Osteocyte (in vitro differentiated cells): ENCODE results near the gene SERPINA12. TPM values are rescaled to one million over a fixed set of nuclear protein-coding genes. Genes with fewer than 3 reads are reported as not detected.

Experiments
- DNase-seq: peaks from one replicate; pipeline ENCODE4 v3.0.0; 2021; ENCODE audit warnings: mixed read lengths; ENCODE audit not compliant: unreplicated experiment; ENCODE audit errors: extremely low spot score
- H3K27ac Mint-ChIP-seq: one replicate; pipeline ENCODE4 v1.8.0; 2021; ENCODE audit warnings: mild to moderate bottlenecking, mixed read lengths; ENCODE audit not compliant: unreplicated experiment
- H3K27me3 Mint-ChIP-seq: one replicate; pipeline ENCODE4 v1.8.0; 2021; ENCODE audit warnings: mixed read lengths; ENCODE audit not compliant: unreplicated experiment
- H3K36me3 Mint-ChIP-seq: one replicate; pipeline ENCODE4 v1.8.0; 2021; ENCODE audit warnings: mixed read lengths; ENCODE audit not compliant: unreplicated experiment
- H3K4me1 Mint-ChIP-seq: one replicate; pipeline ENCODE4 v1.8.0; 2021; ENCODE audit warnings: mixed read lengths; ENCODE audit not compliant: unreplicated experiment
- H3K4me3 Mint-ChIP-seq: one replicate; pipeline ENCODE4 v1.8.0; 2021; ENCODE audit warnings: mild to moderate bottlenecking, moderate library complexity, mixed read lengths; ENCODE audit not compliant: unreplicated experiment
- H3K9me3 Mint-ChIP-seq: one replicate; pipeline ENCODE4 v1.8.0; 2021; ENCODE audit warnings: mixed read lengths; ENCODE audit not compliant: unreplicated experiment
- CTCF ChIP-seq: fragments of 200-600 bp; sonication (generic); IDR thresholded peaks from 2 replicates; pipeline ENCODE4 v1.5.0; 2021; ENCODE audit warnings: antibody characterized with exemption, mild to moderate bottlenecking, moderate library complexity
- total RNA-seq: library from RNA; stranded (reverse); gene quantifications from 2 replicates; pipeline ENCODE4 v1.2.1, GENCODE V29; 2021

The SERPINA12 gene
- total RNA-seq, 1 donor from 2014 or later, result not detected

GRCh38 chr14:94480809-94481208 is 28.5 kb downstream of the SERPINA12 start:
- Mint-ChIP-seq H3K27me3 (no peaks in the 10 kb centered on the region), H3K36me3 (no peaks in the 10 kb centered on the region), H3K4me3 (no peak overlapping the region), H3K4me1 (peaks cover 24% of the 10 kb centered on the region), H3K9me3 (peaks cover 5% of the 10 kb centered on the region), H3K27ac (no peak overlapping the region)
- no peak for TF ChIP-seq CTCF
- no peak for DNase-seq

- TF ChIP-seq CTCF, result no peak
- Mint-ChIP-seq H3K4me3 (no peak overlapping the region), H3K27me3 (no peaks in the 10 kb centered on the region), H3K4me1 (peaks cover 14% of the 10 kb centered on the region), H3K36me3 (no peaks in the 10 kb centered on the region), H3K9me3 (peaks cover 5% of the 10 kb centered on the region), H3K27ac (no peak overlapping the region)
- DNase-seq, result no peak
Observed at GRCh38 chr14:94478420-94478819, 30.8 kb downstream of the SERPINA12 start.

GRCh38 chr14:94476023-94476422 is 33.2 kb downstream of the SERPINA12 start, which contains the start of gene SERPINA9:
SERPINA9 (minus strand) TSS chr14:94476197; CDS start chr14:94469840, 6,357 bp downstream.
- no peak for DNase-seq
- Mint-ChIP-seq H3K27me3 (peaks cover 3% of the 10 kb centered on the region), H3K36me3 (no peaks in the 10 kb centered on the region), H3K9me3 (peaks cover 5% of the 10 kb centered on the region), H3K4me3 (no peak within 1 kb of the TSS), H3K27ac (no peak within 1 kb of the TSS), H3K4me1 (peaks cover 5% of the 10 kb centered on the region)
- TF ChIP-seq CTCF, result no peak

GRCh38 chr14:94474581-94475031 is 34.7 kb downstream of the SERPINA12 start:
- H3K27ac Mint-ChIP-seq, result no peak overlapping the region
- peaks cover 12% of the 10 kb centered on the region for H3K27me3 Mint-ChIP-seq
- no peaks in the 10 kb centered on the region for H3K36me3 Mint-ChIP-seq
- no peak for DNase-seq
- no peak for TF ChIP-seq CTCF
- no peak overlapping the region for H3K4me3 Mint-ChIP-seq
- H3K9me3 Mint-ChIP-seq, result peaks cover 5% of the 10 kb centered on the region
- no peaks in the 10 kb centered on the region for H3K4me1 Mint-ChIP-seq

- Mint-ChIP-seq H3K9me3 (peaks cover 2% of the 10 kb centered on the region), H3K4me1 (no peaks in the 10 kb centered on the region), H3K4me3 (no peak overlapping the region), H3K27me3 (peaks cover 12% of the 10 kb centered on the region), H3K36me3 (no peaks in the 10 kb centered on the region), H3K27ac (no peak overlapping the region)
- no peak for TF ChIP-seq CTCF
- no peak for DNase-seq
Observed at GRCh38 chr14:94473666-94474410, 35.4 kb downstream of the SERPINA12 start.
